ENCODE results near the gene NGRN. TPM values are rescaled to one million over a fixed set of nuclear protein-coding genes. Genes with fewer than 3 reads are reported as not detected.
"Not testable (repeated sequence)": the region's sequence is repeated elsewhere in the genome, so short reads cannot be mapped to it uniquely, and the experiment has no call there.

NGRN gene
- total and polyA plus RNA-seq, 2 of the 4 experiments (the other 2 are of a cell fraction) = 39.6 to 46.2 TPM

- H2BK15ac ChIP-seq (ENCODE audit: low read depth, low read length); H3K79me1 ChIP-seq (ENCODE audit: low read depth in 1 of 2, low read length in 2 of 2); H2BK20ac ChIP-seq (ENCODE audit: low read depth, low read length); H3K9me1 ChIP-seq (ENCODE audit: insufficient read depth, low read length); H2BK5ac ChIP-seq (ENCODE audit: low read depth, low read length, poor library complexity, severe bottlenecking); POLR2A ChIA-PET (ENCODE audit: unreplicated experiment); H2BK120ac ChIP-seq (ENCODE audit: low read depth, low read length); H3K4ac ChIP-seq (ENCODE audit: low read depth, low read length); H4K20me1 ChIP-seq (ENCODE audit: insufficient read depth, low read length); H3K36me3 ChIP-seq (ENCODE audit: control insufficient read depth, insufficient read depth, low read length); DNase-seq; H3K9me3 ChIP-seq (ENCODE audit: control insufficient read depth, insufficient read depth, low read length); H2AK5ac ChIP-seq (ENCODE audit: low read depth, low read length); H4K8ac ChIP-seq (ENCODE audit: low read depth in 2 of 2, low read length in 2 of 2); H3K4me2 ChIP-seq (ENCODE audit: low read depth, low read length); CTCF ChIA-PET; H3K27me3 ChIP-seq (ENCODE audit: control insufficient read depth, insufficient read depth, low read length); ATAC-seq (ENCODE audit: low read depth); H3K23ac ChIP-seq (ENCODE audit: low read depth, low read length); H4K91ac ChIP-seq (ENCODE audit: insufficient read depth, low read depth, low read length); H4K5ac ChIP-seq (ENCODE audit: low read depth, low read length); H3K4me3 ChIP-seq (ENCODE audit: insufficient read depth, low read depth, low read length); in situ Hi-C loops (cut with MboI; ENCODE audit: low sequenced_read_pairs); H2AFZ ChIP-seq (replicated peaks; ENCODE audit: low read length, poor library complexity); BruUV-seq (replicated peaks); intact Hi-C loops (cut with micrococcal nuclease); dilution Hi-C loops (cut with HindIII; ENCODE audit: low sequenced_read_pairs, unreplicated experiment); H3K56ac ChIP-seq (ENCODE audit: extremely low read depth, insufficient read depth, low read length); H2AK9ac ChIP-seq (replicated peaks; ENCODE audit: low read depth, low read length, poor library complexity); H3K14ac ChIP-seq (replicated peaks; ENCODE audit: low read depth, low read length); H3K9ac ChIP-seq (ENCODE audit: low read depth, low read length); H3K18ac ChIP-seq (ENCODE audit: low read depth, low read length); H3K4me1 ChIP-seq (ENCODE audit: control insufficient read depth, insufficient read depth, low read length); H3K27ac ChIP-seq (ENCODE audit: insufficient read depth, low read length): not testable (repeated sequence)
- WGBS, 2 experiments (ENCODE audit: extremely low coverage in 2 of 2, insufficient read length in 1 of 2) = no CpG with 5 or more reads among the region's 4 CpGs
- peak; percentile 48; the same call in 1 of the 2 replicates for TF ChIP-seq CEBPB (IDR thresholded peaks at IDR 0.05; ENCODE audit: low read depth, low read length)
Observed at GRCh38 chr15:90296316-90296884, 30.9 kb downstream of the NGRN start.
